H1 (cell line): Measurements from ENCODE around the gene ZNF608. TPM values are rescaled to one million over a fixed set of nuclear protein-coding genes. Genes with fewer than 3 reads are reported as not detected.

ENCODE experiments used
- CBX8 ChIP-seq: fragments of 300-800, 300-1000 bp; sonication (generic); IDR thresholded peaks from 2 replicates; pipeline ENCODE4 v1.7.1; 2016; ENCODE audit warnings: low read depth, low read length, borderline replicate concordance
- CHD2 ChIP-seq: IDR thresholded peaks from 2 replicates; pipeline ENCODE4 v1.6.1; 2012; ENCODE audit warnings: low read length, improper control_type of control experiment
- GABPA ChIP-seq: IDR thresholded peaks from 2 replicates; pipeline ENCODE4 v1.6.1; 2011; ENCODE audit warnings: mild to moderate bottlenecking, low read length, moderate library complexity, borderline replicate concordance; ENCODE audit not compliant: insufficient read depth
- GTF2F1 ChIP-seq: IDR thresholded peaks from 2 replicates; pipeline ENCODE4 v1.6.1; 2012; ENCODE audit warnings: low read depth, low read length, improper control_type of control experiment, borderline replicate concordance
- JUN ChIP-seq: IDR thresholded peaks from 2 replicates; pipeline ENCODE4 v1.6.1; 2011; ENCODE audit warnings: low read depth, mild to moderate bottlenecking, improper control_type of control experiment, low read length
- KDM5A ChIP-seq: fragments of 200-600 bp; IDR thresholded peaks from 2 replicates; pipeline ENCODE4 v1.7.1; 2012; ENCODE audit warnings: mild to moderate bottlenecking, low read length, inconsistent platforms, mixed read lengths
- PHF8 ChIP-seq: fragments of 200-600 bp; sonication (generic); conservative IDR thresholded peaks from 2 replicates; pipeline ENCODE4 v1.7.1; 2012; ENCODE audit warnings: low read depth, mild to moderate bottlenecking, inconsistent platforms, low read length, moderate library complexity
- RXRA ChIP-seq: IDR thresholded peaks from 2 replicates; pipeline ENCODE4 v1.6.1; 2011; ENCODE audit warnings: low read depth, mild to moderate bottlenecking, low read length, moderate library complexity; ENCODE audit not compliant: insufficient read depth
- TAF7 ChIP-seq: optimal IDR thresholded peaks from 2 replicates; pipeline ENCODE3; 2011; ENCODE audit warnings: low read depth, mild to moderate bottlenecking, inconsistent platforms, low read length, moderate library complexity, borderline replicate concordance
- TCF12 ChIP-seq: IDR thresholded peaks from 2 replicates; pipeline ENCODE4 v1.6.1; 2011; ENCODE audit warnings: low read depth, mild to moderate bottlenecking, low read length
- TEAD4 ChIP-seq: IDR thresholded peaks from 2 replicates; pipeline ENCODE4 v1.6.1; 2012; ENCODE audit warnings: low read depth, low read length, inconsistent platforms, mixed read lengths
- ZNF274 ChIP-seq: IDR thresholded peaks from 2 replicates; pipeline ENCODE4 v1.7.0; 2012; ENCODE audit warnings: low read length, borderline replicate concordance; ENCODE audit errors: extremely low read depth
- polyA plus RNA-seq, 7 experiments: library from polyadenylated mRNA; depleted of rRNA in 3 of 7; stranded (reverse) in 5 of 7; unstranded in 2 of 7; fragments of >200 nt in 5 of 7; fragments of 200-250 nt in 2 of 7; gene quantifications; 1 replicate in 5 of 7; 2 replicates in 1 of 7; 4 replicates in 1 of 7; pipeline versions ENCODE4 v1.2.1 to v1.2.3, GENCODE V29; 2011 to 2013; ENCODE audit warnings: missing spikeins in 2 of 7, mixed read lengths in 2 of 7
- total RNA-seq: library from RNA; stranded (reverse); fragmentation: NEBNext Ultra II Directional; extraction: Animal tissue kit (Norgen Biotek cat#: 25700); gene quantifications from 2 replicates; pipeline ENCODE4 v1.2.1, GENCODE V29; 2021
- TF ChIP-seq, protein P1 (sequence below): IDR thresholded peaks from 2 replicates; pipeline ENCODE4 v1.6.1; 2011; ENCODE audit warnings: low read depth, mild to moderate bottlenecking, low read length; ENCODE audit not compliant: insufficient read depth

Gene ZNF608
- total and polyA plus RNA-seq, 2 of the 8 experiments (the other 6 are each of a cell fraction or from before 2014, with no cell fraction given): 17.2 to 40.8 TPM

DNA sequence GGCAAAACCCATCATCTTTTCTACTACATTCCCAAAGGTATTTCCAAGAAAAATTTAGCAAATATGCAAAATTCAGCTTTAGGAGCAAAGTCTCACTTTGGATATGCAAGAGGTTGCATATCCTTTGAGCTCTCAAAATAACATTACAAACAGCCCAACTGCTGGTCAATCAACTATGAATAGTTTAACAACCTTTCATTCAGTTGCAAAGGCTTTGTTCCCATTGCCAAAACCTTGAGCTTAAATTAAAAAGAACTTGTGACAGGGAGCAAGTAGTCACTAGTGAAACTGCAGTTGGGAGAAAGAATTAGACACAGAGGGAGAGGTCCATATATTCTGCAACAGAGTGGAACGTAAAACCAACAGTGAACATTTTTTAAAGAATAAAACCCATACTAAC, 8.8 kb downstream of the ZNF608 start (continued):
- TF ChIP-seq CBX8: no peak
- no peak for TF ChIP-seq TEAD4
- no peak for TF ChIP-seq JUN
- no peak for TF ChIP-seq RXRA
- no peak for TF ChIP-seq CHD2
- 0 out of 2 replicates have a peak, but pooled peaks have one; percentile 58 for TF ChIP-seq TCF12
- no peak for TF ChIP-seq KDM5A
- no peak for TF ChIP-seq GABPA
- TF ChIP-seq GTF2F1: no peak
- TF ChIP-seq, protein P1, sequence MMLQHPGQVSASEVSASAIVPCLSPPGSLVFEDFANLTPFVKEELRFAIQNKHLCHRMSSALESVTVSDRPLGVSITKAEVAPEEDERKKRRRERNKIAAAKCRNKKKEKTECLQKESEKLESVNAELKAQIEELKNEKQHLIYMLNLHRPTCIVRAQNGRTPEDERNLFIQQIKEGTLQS: no peak
- no peak for TF ChIP-seq TAF7
- no peak for TF ChIP-seq ZNF274
- no peak for TF ChIP-seq PHF8
